Endometrial microvascular endothelial cells (primary cell): ENCODE measurements around the gene ANKRD60. TPM values are rescaled to one million over a fixed set of nuclear protein-coding genes. Genes with fewer than 3 reads are reported as not detected.

Source experiments
- in situ Hi-C: cut with HindIII; loops from 2 replicates; pipeline ENCODE4 v1.10.0; 2017; ENCODE audit warnings: low sequenced_read_pairs, low pct_unique_long_range_greater_than_20kb; ENCODE audit errors: inconsistent ontology term
- total RNA-seq: library from RNA; depleted of rRNA; stranded (reverse); fragments of >200 nt; gene quantifications from one replicate; pipeline ENCODE4 v1.2.3, GENCODE V29; 2015; ENCODE audit errors: inconsistent ontology term

The ANKRD60 gene
- total RNA-seq, 1 donor from 2014 or later, result not detected

DNA sequence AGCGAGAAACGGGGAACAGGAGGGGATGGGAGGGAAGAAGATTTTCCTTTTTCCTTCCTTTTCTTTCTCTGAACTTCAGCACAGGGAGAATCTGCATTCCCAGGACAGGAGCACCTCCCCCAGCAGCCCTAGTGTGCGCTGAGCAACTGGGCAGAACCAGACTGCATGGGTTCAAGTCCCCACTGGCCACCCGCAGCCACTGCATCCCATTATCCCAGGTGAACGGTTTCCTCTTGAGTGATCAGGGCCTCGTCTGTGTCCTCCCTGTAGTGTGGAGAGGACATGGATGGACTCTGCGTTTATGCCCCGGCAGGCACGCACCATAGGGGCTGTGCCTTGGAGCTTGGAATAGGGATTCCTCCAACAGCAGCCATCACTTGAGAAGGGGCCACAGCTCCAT is 53.0 kb downstream of the ANKRD60 start:
- in situ Hi-C loops, result loop anchor here (25.0 kb wide), 1 partner anchor 88 kb away; no protein-coding TSS in a partner anchor

- in situ Hi-C loops, result loop anchor here (25.0 kb wide), 1 partner anchor 87 kb away; no protein-coding TSS in a partner anchor
Measured at GRCh38 chr20:58174708-58175280, 53.7 kb downstream of the ANKRD60 start.

- in situ Hi-C loops, result no loop called here
Measured at GRCh38 chr20:58173930-58174707, 54.3 kb downstream of the ANKRD60 start.

DNA sequence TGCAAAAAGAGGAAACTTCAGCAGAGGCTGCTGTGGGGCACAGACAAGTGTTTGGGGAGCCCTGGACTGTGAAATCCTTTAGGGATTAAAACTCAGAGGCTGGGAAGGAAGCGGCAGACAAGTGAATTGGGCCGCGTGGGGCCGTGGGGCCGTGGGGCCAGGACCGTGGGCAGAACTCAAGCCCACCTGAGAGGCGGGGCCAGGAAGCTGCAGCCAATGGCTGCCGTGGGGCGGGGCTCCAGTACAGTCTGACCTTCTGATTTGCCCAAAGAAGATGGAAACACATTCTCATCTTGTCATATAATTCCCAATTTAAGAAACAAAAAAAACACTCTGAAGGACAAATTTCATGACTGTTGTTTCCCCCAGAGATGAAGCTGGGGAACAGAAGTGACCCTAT is 55.4 kb downstream of the ANKRD60 start:
- in situ Hi-C loops, result no loop called here

- in situ Hi-C loops, result no loop called here
Measured at GRCh38 chr20:58171796-58172425, 56.5 kb downstream of the ANKRD60 start.

DNA sequence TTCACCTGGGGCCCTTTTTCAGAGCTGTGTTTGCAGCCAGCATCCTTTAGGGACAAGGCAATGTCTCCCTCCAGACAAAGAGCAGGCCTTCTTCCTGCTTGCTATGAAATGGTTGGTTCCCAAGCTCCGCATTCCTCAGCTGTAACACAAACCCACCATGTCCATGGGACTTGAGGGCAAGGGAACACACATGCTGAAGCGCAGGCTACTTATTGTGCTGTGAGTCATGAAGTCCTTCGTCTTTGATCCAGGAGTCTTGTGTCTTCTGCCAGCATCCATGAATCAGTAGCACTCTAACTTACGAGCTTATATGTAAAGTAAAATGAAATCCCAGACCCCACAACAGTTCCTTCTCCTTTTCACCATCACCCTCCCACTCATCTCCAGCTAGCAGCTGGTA is 59.0 kb downstream of the ANKRD60 start:
- in situ Hi-C loops, result no loop called here

DNA sequence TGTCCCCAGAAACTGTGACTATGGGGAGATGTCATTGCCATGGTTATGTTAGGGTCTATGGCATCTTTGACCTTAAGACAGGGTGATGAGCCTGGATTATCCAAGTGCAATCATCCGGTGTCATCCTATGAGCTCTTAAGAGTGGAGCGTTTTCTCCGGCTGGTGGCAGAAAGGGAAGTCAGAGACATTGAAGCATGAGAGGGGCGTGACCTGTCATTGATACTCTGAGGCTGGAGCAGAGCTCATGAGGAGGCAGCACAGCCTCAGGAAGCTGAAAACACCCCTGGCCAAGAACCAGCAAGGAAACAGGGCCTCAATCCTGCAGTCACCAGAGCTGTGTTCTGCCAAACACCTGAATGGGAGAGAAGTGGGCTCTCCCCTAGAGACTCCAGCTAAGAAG is 59.6 kb downstream of the ANKRD60 start:
- in situ Hi-C loops, result no loop called here

DNA sequence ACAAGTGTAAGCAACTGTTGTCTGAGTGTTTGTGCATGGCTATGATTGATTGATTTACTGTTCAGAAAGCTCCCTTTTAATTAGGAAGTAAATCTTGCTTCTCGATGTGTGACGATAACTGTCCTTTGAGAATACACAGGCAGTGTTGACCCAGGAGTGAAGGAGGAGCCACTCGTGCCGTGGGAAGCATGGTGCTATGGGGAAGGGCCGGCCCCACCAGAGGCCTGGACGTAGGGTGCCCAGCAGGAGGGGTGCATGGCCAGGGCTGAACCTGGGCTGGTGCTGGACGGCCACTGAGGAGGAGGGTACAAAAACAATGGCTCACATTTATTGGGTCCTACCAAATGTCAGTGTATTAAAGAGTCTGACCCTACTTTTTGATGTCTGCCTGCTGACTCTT is 60.7 kb downstream of the ANKRD60 start:
- in situ Hi-C loops, result no loop called here

Other genes with a start within 250 kb of the ANKRD60 start
- 12.5 TPM for gene RAB22A, start 81.1 kb upstream of the ANKRD60 start, total RNA-seq
- gene VAPB, start 160.6 kb upstream of the ANKRD60 start, total RNA-seq, result 20.3 TPM